NB4 (cell line): Measurements from ENCODE around the gene QRICH1.

Experiments
- CTCF ChIP-seq: IDR thresholded peaks from one replicate; pipeline ENCODE4 v1.5.1; 2012; ENCODE audit warnings: low read depth, low read length
- MAX ChIP-seq: IDR thresholded peaks from 2 replicates; pipeline ENCODE4 v1.6.1; 2011; ENCODE audit warnings: low read depth, low read length
- POLR2A ChIP-seq: IDR thresholded peaks from 2 replicates; pipeline ENCODE4 v1.6.1; 2011; ENCODE audit warnings: mild to moderate bottlenecking; ENCODE audit not compliant: insufficient read length; ENCODE audit errors: extremely low read depth

- no peak for TF ChIP-seq CTCF
- no peak for TF ChIP-seq POLR2A
- no peak for TF ChIP-seq MAX
These were observed 14.6 kb downstream of the QRICH1 start for GRCh38 chr3:49079270-49079669.
